T-helper 17 cell (primary cell): ENCODE data around the gene ZNF507. TPM values are rescaled to one million over a fixed set of nuclear protein-coding genes. Genes with fewer than 3 reads are reported as not detected.
A peak's percentile ranks its signal among the peaks of the same experiment; 100 is the strongest.

Experiments
- ATAC-seq: fragments of 150-1000 bp; cut with Tn5 transposase; 2 replicates; pipeline ENCODE4 v1.10.0; 2021; ENCODE audit warnings: mild to moderate bottlenecking, moderate library complexity
- DNase-seq, 3 donors: peaks; one replicate each; pipeline versions ENCODE4 v3.0.0 to v3.0.0-alpha.2; 2020 to 2021
- H3K9me3 ChIP-seq: one replicate; pipeline ENCODE4 v1.7.0; 2013; ENCODE audit warnings: low read length, mild to moderate bottlenecking; ENCODE audit not compliant: control insufficient read depth, poor library complexity, severe bottlenecking
- H3K27ac Mint-ChIP-seq: one replicate; pipeline ENCODE4 v1.8.0; 2022; ENCODE audit warnings: mild to moderate bottlenecking, moderate library complexity, mixed read lengths
- H3K27me3 Mint-ChIP-seq: one replicate; pipeline ENCODE4 v1.8.0; 2022; ENCODE audit warnings: mixed read lengths
- H3K36me3 Mint-ChIP-seq: one replicate; pipeline ENCODE4 v1.8.0; 2022; ENCODE audit warnings: low read depth, mixed read lengths
- H3K4me1 Mint-ChIP-seq: one replicate; pipeline ENCODE4 v1.8.0; 2022; ENCODE audit warnings: mild to moderate bottlenecking, mixed read lengths
- H3K4me3 Mint-ChIP-seq: one replicate; pipeline ENCODE4 v1.8.0; 2022; ENCODE audit warnings: mild to moderate bottlenecking, moderate library complexity, mixed read lengths
- total RNA-seq, 4 donors: library from RNA in 2 of 4; stranded (reverse) in 2 of 4; gene quantifications; one replicate each; pipeline ENCODE4 v1.2.3 and lab custom pipeline; 2022 to 2026

Gene ZNF507
- total RNA-seq, result 10 to 100 TPM; 23.1 to 36.1 TPM
- total RNA-seq (lab: John Stamatoyannopoulos, UW), result 39.7 to 55.2 reads per million in 2 donors

GRCh38 chr19:32345261-32346207 is at the start of gene ZNF507:
ZNF507 (plus strand) TSS chr19:32345610; CDS start chr19:32352831, 7,221 bp downstream.
- DNase-seq (peak; percentile 69 to 72 (median 71)), ATAC-seq (peak; percentile 90)
- Mint-ChIP-seq H3K36me3 (peaks cover 13% of the 10 kb centered on the region), H3K4me1 (peaks cover 18% of the 10 kb centered on the region), H3K4me3 (peak within 1 kb of the TSS; percentile 96), H3K27ac (peak within 1 kb of the TSS; percentile 94), H3K27me3 (peaks cover 4% of the 10 kb centered on the region)
- H3K9me3 ChIP-seq, result no peaks in the 10 kb centered on the region

DNA sequence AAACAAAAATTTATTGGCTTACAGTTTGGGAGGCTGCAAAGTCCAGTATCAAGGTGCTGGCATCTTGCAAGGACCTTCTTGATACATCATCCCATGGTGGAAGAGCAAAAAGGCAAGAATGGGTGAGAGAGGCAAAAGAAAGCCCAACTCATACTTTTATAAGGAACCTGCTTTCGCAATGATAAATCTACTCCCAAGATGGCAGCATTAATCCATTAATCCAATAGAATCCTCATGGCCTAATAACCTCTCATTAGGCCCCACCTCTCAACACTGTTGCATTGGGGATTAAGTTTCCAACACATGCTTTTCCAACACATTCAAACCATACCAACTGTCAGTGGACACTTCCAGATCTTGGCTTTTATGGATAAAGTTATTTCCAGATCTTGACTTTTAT is 48.7 kb upstream of the ZNF507 start:
- H3K9me3 ChIP-seq, result no peaks in the 10 kb centered on the region
- Mint-ChIP-seq H3K27ac (no peak overlapping the region), H3K27me3 (no peaks in the 10 kb centered on the region), H3K36me3 (no peaks in the 10 kb centered on the region), H3K4me1 (no peaks in the 10 kb centered on the region), H3K4me3 (no peak overlapping the region)
- ATAC-seq (no peak), DNase-seq (no peak)

DNA sequence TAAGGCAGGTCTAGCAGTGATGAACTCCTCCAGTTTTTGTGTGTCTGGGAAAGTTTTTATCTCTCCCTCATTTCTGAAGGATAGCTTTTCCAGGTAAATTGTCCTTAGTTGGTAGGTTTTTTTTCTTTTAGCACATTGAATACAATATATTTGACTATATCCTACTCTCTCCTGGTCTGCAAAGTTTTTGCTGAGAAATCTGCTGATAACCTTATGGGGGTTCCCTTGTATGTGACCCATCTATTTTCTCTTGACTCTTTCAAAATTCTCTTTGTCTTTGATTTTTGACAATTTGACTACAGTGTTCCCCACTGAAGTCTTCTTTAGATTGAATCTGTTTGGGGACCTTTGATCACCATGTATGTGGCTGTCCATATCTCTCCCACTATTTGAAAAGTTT is 42.6 kb upstream of the ZNF507 start:
- H3K9me3 ChIP-seq, result no peaks in the 10 kb centered on the region
- DNase-seq, result no peak
- Mint-ChIP-seq H3K4me1 (no peaks in the 10 kb centered on the region), H3K27ac (no peak overlapping the region), H3K27me3 (peaks cover 12% of the 10 kb centered on the region), H3K36me3 (no peaks in the 10 kb centered on the region), H3K4me3 (no peak overlapping the region)
- no peak for ATAC-seq

- H3K27me3 Mint-ChIP-seq, result peaks cover 13% of the 10 kb centered on the region
- H3K4me3 Mint-ChIP-seq, result no peak overlapping the region
- H3K4me1 Mint-ChIP-seq, result no peaks in the 10 kb centered on the region
- H3K36me3 Mint-ChIP-seq, result no peaks in the 10 kb centered on the region
- no peaks in the 10 kb centered on the region for H3K9me3 ChIP-seq
- H3K27ac Mint-ChIP-seq, result no peak overlapping the region
- DNase-seq, result no peak
- no peak for ATAC-seq
Observed at GRCh38 chr19:32303193-32303592, 42.2 kb upstream of the ZNF507 start.

GRCh38 chr19:32307591-32307990 is 37.8 kb upstream of the ZNF507 start:
- no peak for DNase-seq
- H3K9me3 ChIP-seq, result no peaks in the 10 kb centered on the region
- Mint-ChIP-seq H3K27me3 (peaks cover 49% of the 10 kb centered on the region), H3K4me3 (no peak overlapping the region), H3K4me1 (no peaks in the 10 kb centered on the region), H3K36me3 (no peaks in the 10 kb centered on the region), H3K27ac (no peak overlapping the region)
- ATAC-seq, result no peak

GRCh38 chr19:32308431-32309077 is 36.9 kb upstream of the ZNF507 start:
- DNase-seq (no peak), ATAC-seq (no peak)
- no peaks in the 10 kb centered on the region for H3K4me1 Mint-ChIP-seq
- no peak overlapping the region for H3K27ac Mint-ChIP-seq
- H3K9me3 ChIP-seq, result no peaks in the 10 kb centered on the region
- peaks cover 50% of the 10 kb centered on the region for H3K27me3 Mint-ChIP-seq
- no peak overlapping the region for H3K4me3 Mint-ChIP-seq
- no peaks in the 10 kb centered on the region for H3K36me3 Mint-ChIP-seq

GRCh38 chr19:32309711-32310390 is 35.6 kb upstream of the ZNF507 start:
- H3K27me3 Mint-ChIP-seq, result peaks cover 61% of the 10 kb centered on the region
- ATAC-seq (no peak), DNase-seq (no peak)
- H3K27ac Mint-ChIP-seq, result no peak overlapping the region
- no peaks in the 10 kb centered on the region for H3K4me1 Mint-ChIP-seq
- H3K9me3 ChIP-seq, result no peaks in the 10 kb centered on the region
- H3K36me3 Mint-ChIP-seq, result no peaks in the 10 kb centered on the region
- no peak overlapping the region for H3K4me3 Mint-ChIP-seq

DNA sequence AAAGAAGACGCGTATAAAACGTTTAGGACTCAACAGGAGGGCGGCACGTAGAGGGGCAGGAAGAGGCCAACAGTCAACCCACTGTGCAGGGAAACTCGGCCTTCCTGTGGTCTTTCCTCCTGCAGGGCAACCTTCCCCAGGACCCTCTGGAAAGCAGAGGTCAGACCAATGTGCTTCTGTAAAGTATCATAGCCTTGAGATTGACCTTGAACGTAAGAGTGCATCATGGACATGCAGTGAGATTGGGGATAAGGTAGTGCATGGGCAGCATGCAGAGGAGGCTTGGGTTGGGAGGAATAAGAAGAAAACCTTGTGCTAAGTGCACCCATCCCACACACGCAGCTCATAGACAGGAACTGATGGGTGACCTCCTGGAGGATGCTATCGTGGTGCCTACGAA is 34.0 kb upstream of the ZNF507 start:
- H3K9me3 ChIP-seq, result no peaks in the 10 kb centered on the region
- no peak for ATAC-seq
- DNase-seq, result no peak
- Mint-ChIP-seq H3K27me3 (peaks cover 61% of the 10 kb centered on the region), H3K36me3 (no peaks in the 10 kb centered on the region), H3K4me3 (no peak overlapping the region), H3K4me1 (no peaks in the 10 kb centered on the region), H3K27ac (no peak overlapping the region)

- DNase-seq (no peak), ATAC-seq (no peak)
- H3K27me3 Mint-ChIP-seq, result peaks cover 53% of the 10 kb centered on the region
- no peak overlapping the region for H3K27ac Mint-ChIP-seq
- no peaks in the 10 kb centered on the region for H3K36me3 Mint-ChIP-seq
- no peak overlapping the region for H3K4me3 Mint-ChIP-seq
- no peaks in the 10 kb centered on the region for H3K4me1 Mint-ChIP-seq
- no peaks in the 10 kb centered on the region for H3K9me3 ChIP-seq
Observed at GRCh38 chr19:32313569-32314265, 31.7 kb upstream of the ZNF507 start.

- H3K4me1 Mint-ChIP-seq, result no peaks in the 10 kb centered on the region
- H3K9me3 ChIP-seq, result no peaks in the 10 kb centered on the region
- DNase-seq, result no peak
- no peak overlapping the region for H3K4me3 Mint-ChIP-seq
- no peak for ATAC-seq
- H3K27ac Mint-ChIP-seq, result no peak overlapping the region
- H3K27me3 Mint-ChIP-seq, result peaks cover 36% of the 10 kb centered on the region
- H3K36me3 Mint-ChIP-seq, result no peaks in the 10 kb centered on the region
Observed at GRCh38 chr19:32316034-32316433, 29.4 kb upstream of the ZNF507 start.

DNA sequence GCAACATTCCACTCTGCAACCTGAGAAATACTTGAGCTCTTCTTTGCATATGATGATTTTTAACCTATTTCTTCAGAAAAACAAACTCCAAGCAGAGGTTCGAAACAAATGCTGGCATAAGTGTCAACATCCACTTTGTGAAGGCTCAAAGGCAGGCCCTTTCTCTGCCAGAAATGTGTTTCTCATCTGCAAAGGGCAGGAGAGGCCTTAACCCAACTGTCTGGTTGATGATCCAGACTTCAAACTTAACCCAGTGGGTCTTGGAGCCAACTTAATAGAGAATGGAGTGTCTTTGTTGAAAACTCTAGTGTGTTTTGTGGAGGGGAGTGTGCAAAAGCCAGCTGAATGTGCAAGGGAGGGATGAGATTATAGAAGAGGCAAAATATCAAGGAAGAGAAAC is 28.3 kb upstream of the ZNF507 start:
- Mint-ChIP-seq H3K36me3 (peaks cover 2% of the 10 kb centered on the region), H3K27me3 (peaks cover 30% of the 10 kb centered on the region), H3K4me1 (no peaks in the 10 kb centered on the region), H3K27ac (no peak overlapping the region), H3K4me3 (no peak overlapping the region)
- no peaks in the 10 kb centered on the region for H3K9me3 ChIP-seq
- no peak for DNase-seq
- ATAC-seq, result no peak

GRCh38 chr19:32318884-32319520 is 26.4 kb upstream of the ZNF507 start:
- H3K4me1 Mint-ChIP-seq, result no peaks in the 10 kb centered on the region
- H3K27me3 Mint-ChIP-seq, result peaks cover 28% of the 10 kb centered on the region
- H3K9me3 ChIP-seq, result no peaks in the 10 kb centered on the region
- peak; percentile 37 for ATAC-seq
- peaks cover 2% of the 10 kb centered on the region for H3K36me3 Mint-ChIP-seq
- H3K4me3 Mint-ChIP-seq, result no peak overlapping the region
- no peak for DNase-seq
- H3K27ac Mint-ChIP-seq, result no peak overlapping the region
